LNCAP (cell line): ENCODE data around the gene PROSER2.

Source experiments
- CTCF ChIP-seq: fragments of 450-650 bp; IDR thresholded peaks from 2 replicates; pipeline ENCODE4 v1.5.1; 2017; ENCODE audit warnings: mild to moderate bottlenecking

Gene PROSER2

DNA sequence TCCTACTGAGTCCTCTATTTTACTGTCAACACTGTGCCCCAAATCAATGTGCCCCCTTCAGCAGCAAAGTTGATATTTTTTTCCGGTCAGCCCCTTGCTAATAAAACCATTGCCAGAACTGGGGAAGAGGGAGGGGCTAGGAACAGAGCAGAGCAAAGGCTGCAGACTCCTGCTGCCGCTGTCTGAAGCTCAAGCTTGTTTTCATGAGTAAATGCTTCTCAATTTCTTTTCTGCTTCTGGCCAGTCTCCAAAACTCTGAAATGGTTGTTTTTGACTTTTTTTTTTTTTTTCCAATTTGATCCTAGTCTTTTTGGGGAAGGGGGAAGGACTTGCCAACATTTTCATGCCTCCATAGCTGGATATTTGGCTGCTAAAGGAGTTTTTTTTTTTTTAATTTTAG, 26.7 kb upstream of the PROSER2 start:
- TF ChIP-seq CTCF = no peak

DNA sequence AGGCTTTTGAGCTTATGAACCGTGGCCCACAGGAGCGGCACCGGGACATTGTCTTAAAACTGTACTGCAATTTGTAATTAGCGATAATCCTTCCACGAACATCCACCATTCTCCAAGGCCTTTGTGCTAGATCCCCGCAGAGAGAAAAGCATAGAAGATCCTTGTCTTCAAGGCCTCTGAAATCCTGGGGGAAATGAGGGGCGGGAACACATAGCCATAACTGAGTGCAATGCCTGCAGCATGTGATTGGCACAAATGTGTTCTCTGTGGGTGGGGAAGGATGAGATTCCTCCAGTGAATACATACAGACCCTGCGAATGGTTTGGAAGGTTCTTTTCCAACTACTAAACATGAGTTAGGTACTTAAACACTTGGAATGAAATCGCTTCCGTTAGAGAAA, 25.9 kb upstream of the PROSER2 start:
- TF ChIP-seq CTCF = no peak

GRCh38 chr10:11797847-11798633, 25.1 kb upstream of the PROSER2 start:
- no peak for TF ChIP-seq CTCF

GRCh38 chr10:11798845-11799735, 24.1 kb upstream of the PROSER2 start:
- no peak for TF ChIP-seq CTCF

GRCh38 chr10:11799736-11800080, 23.4 kb upstream of the PROSER2 start:
- TF ChIP-seq CTCF = no peak

GRCh38 chr10:11804336-11804735, 18.8 kb upstream of the PROSER2 start:
- no peak for TF ChIP-seq CTCF

- no peak for TF ChIP-seq CTCF
These were observed 17.4 kb upstream of the PROSER2 start for GRCh38 chr10:11805792-11806191.
